Astrocyte (in vitro differentiated cells and primary cell): Measurements from ENCODE around the gene FRMD4A. TPM values are rescaled to one million over a fixed set of nuclear protein-coding genes. Genes with fewer than 3 reads are reported as not detected.

Source experiments
- DNase-seq: peaks from one replicate; pipeline ENCODE4 v3.0.0-alpha.2; 2010; ENCODE audit warnings: low read depth
- FAIRE-seq: peaks from 2 replicates; lab custom pipeline; 2011; peaks lifted over from hg19 to GRCh38; lab: Jason Lieb, UNC
- H2AFZ ChIP-seq: 2 replicates; pipeline ENCODE4 v1.6.0; 2012; ENCODE audit warnings: low read depth, low read length, inconsistent platforms
- H3K27ac ChIP-seq: 2 replicates; pipeline ENCODE4 v1.5.1; 2011; ENCODE audit warnings: low read depth, low read length, inconsistent platforms
- H3K27me3 ChIP-seq: 2 replicates; pipeline ENCODE4 v1.6.0; 2011; ENCODE audit warnings: low read length, inconsistent platforms; ENCODE audit not compliant: insufficient read depth
- H3K36me3 ChIP-seq: 2 replicates; pipeline ENCODE4 v1.5.1; 2011; ENCODE audit warnings: low read length, inconsistent platforms; ENCODE audit not compliant: insufficient read depth
- H3K4me1 ChIP-seq: 2 replicates; pipeline ENCODE4 v1.5.1; 2011; ENCODE audit warnings: low read length, inconsistent platforms; ENCODE audit not compliant: insufficient read depth
- H3K4me2 ChIP-seq: 2 replicates; pipeline ENCODE4 v1.6.0; 2012; ENCODE audit warnings: low read length, inconsistent platforms
- H3K4me3 ChIP-seq: 2 replicates; pipeline ENCODE4 v1.5.1; 2011; ENCODE audit warnings: low read depth, mild to moderate bottlenecking, low read length, inconsistent platforms; ENCODE audit not compliant: insufficient read depth
- H3K79me2 ChIP-seq: 2 replicates; pipeline ENCODE4 v1.6.0; 2012; ENCODE audit warnings: mild to moderate bottlenecking, low read length, inconsistent platforms; ENCODE audit not compliant: insufficient read depth
- H3K9ac ChIP-seq: 2 replicates; pipeline ENCODE4 v1.6.0; 2012; ENCODE audit warnings: mild to moderate bottlenecking, low read length, inconsistent platforms
- H3K9me3 ChIP-seq: 2 replicates; pipeline ENCODE4 v1.5.1; 2012; ENCODE audit warnings: low read depth, mild to moderate bottlenecking, low read length, inconsistent platforms; ENCODE audit not compliant: insufficient read depth
- H4K20me1 ChIP-seq: 2 replicates; pipeline ENCODE4 v1.6.0; 2012; ENCODE audit warnings: low read length, inconsistent platforms; ENCODE audit not compliant: insufficient read depth
- H3K27ac Mint-ChIP-seq: one replicate; pipeline ENCODE4 v1.8.0; 2021; ENCODE audit warnings: mild to moderate bottlenecking, mixed read lengths; ENCODE audit not compliant: unreplicated experiment
- H3K27me3 Mint-ChIP-seq: one replicate; pipeline ENCODE4 v1.8.0; 2021; ENCODE audit warnings: low read depth, mixed read lengths; ENCODE audit not compliant: unreplicated experiment
- H3K36me3 Mint-ChIP-seq: one replicate; pipeline ENCODE4 v1.8.0; 2021; ENCODE audit warnings: low read depth, mixed read lengths; ENCODE audit not compliant: unreplicated experiment
- H3K4me1 Mint-ChIP-seq: one replicate; pipeline ENCODE4 v1.8.0; 2021; ENCODE audit warnings: low read depth, mixed read lengths; ENCODE audit not compliant: unreplicated experiment
- H3K4me3 Mint-ChIP-seq: one replicate; pipeline ENCODE4 v1.8.0; 2021; ENCODE audit warnings: mild to moderate bottlenecking, moderate library complexity, mixed read lengths; ENCODE audit not compliant: unreplicated experiment
- H3K9me3 Mint-ChIP-seq: one replicate; pipeline ENCODE4 v1.8.0; 2021; ENCODE audit warnings: mild to moderate bottlenecking, mixed read lengths; ENCODE audit not compliant: unreplicated experiment
- CTCF ChIP-seq: IDR thresholded peaks from 2 replicates; pipeline ENCODE4 v1.5.1; 2011; ENCODE audit warnings: low read depth, mild to moderate bottlenecking, inconsistent platforms, low read length, moderate library complexity; ENCODE audit not compliant: insufficient read depth
- EZH2 ChIP-seq: IDR thresholded peaks from 2 replicates; pipeline ENCODE4 v1.6.1; 2012; ENCODE audit warnings: mild to moderate bottlenecking, low read length, inconsistent platforms; ENCODE audit not compliant: insufficient read depth
- total RNA-seq: library from RNA; stranded (reverse); gene quantifications from 2 replicates; pipeline ENCODE4 v1.2.1, GENCODE V29; 2021

Gene FRMD4A
- total RNA-seq, 1 donor from 2014 or later = 82.5 TPM

- DNase-seq (no peak), FAIRE-seq (no peak)
- no peaks in the 10 kb centered on the region for H3K27me3 ChIP-seq
- H3K4me1 ChIP-seq = peaks cover 26% of the 10 kb centered on the region
- H4K20me1 ChIP-seq = peaks cover 20% of the 10 kb centered on the region
- H3K9me3 ChIP-seq = no peaks in the 10 kb centered on the region
- Mint-ChIP-seq H3K4me3 (no peak overlapping the region), H3K27me3 (no peaks in the 10 kb centered on the region), H3K9me3 (no peaks in the 10 kb centered on the region), H3K4me1 (peaks cover 39% of the 10 kb centered on the region), H3K36me3 (peaks cover 21% of the 10 kb centered on the region), H3K27ac (no peak overlapping the region)
- H3K4me3 ChIP-seq = no peak overlapping the region
- H3K36me3 ChIP-seq = peaks cover 10% of the 10 kb centered on the region
- H3K27ac ChIP-seq = no peak overlapping the region
- no peak overlapping the region for H2AFZ ChIP-seq
- no peak overlapping the region for H3K4me2 ChIP-seq
- TF ChIP-seq CTCF = no peak
- no peak overlapping the region for H3K9ac ChIP-seq
- peaks cover 87% of the 10 kb centered on the region for H3K79me2 ChIP-seq
Measured at GRCh38 chr10:13858709-13859108, 472.0 kb downstream of the FRMD4A start.

GRCh38 chr10:13857451-13857850 lies 473.3 kb downstream of the FRMD4A start:
- FAIRE-seq = no peak
- H3K4me3 ChIP-seq = no peak overlapping the region

More at GRCh38 chr10:13857451-13857850, 473.3 kb downstream of the FRMD4A start:
- H3K9me3 Mint-ChIP-seq = no peaks in the 10 kb centered on the region
- Histone ChIP-seq H3K9me3 (no peaks in the 10 kb centered on the region), H3K79me2 (peaks cover 85% of the 10 kb centered on the region), H3K27ac (no peak overlapping the region), H3K27me3 (no peaks in the 10 kb centered on the region), H3K9ac (no peak overlapping the region), H3K4me2 (no peak overlapping the region), H3K4me1 (peaks cover 33% of the 10 kb centered on the region), H3K36me3 (peaks cover 10% of the 10 kb centered on the region), H2AFZ (no peak overlapping the region), H4K20me1 (peaks cover 19% of the 10 kb centered on the region)
- peaks cover 31% of the 10 kb centered on the region for H3K4me1 Mint-ChIP-seq
- H3K27me3 Mint-ChIP-seq = no peaks in the 10 kb centered on the region
- no peak overlapping the region for H3K27ac Mint-ChIP-seq
- H3K4me3 Mint-ChIP-seq = no peak overlapping the region
- peaks cover 21% of the 10 kb centered on the region for H3K36me3 Mint-ChIP-seq
- no peak for DNase-seq
- TF ChIP-seq EZH2 (no peak), CTCF (no peak)
